Measurements from ENCODE around the gene DUSP16.
"Not testable (repeated sequence)": the region's sequence is repeated elsewhere in the genome, so short reads cannot be mapped to it uniquely, and the experiment has no call there.

Gene DUSP16

GRCh38 chr12:12583510-12584178, 21.0 kb upstream of the DUSP16 start:
- in situ Hi-C loops (cut with MboI; ENCODE audit: low sequenced_read_pairs), result no loop called here

DNA sequence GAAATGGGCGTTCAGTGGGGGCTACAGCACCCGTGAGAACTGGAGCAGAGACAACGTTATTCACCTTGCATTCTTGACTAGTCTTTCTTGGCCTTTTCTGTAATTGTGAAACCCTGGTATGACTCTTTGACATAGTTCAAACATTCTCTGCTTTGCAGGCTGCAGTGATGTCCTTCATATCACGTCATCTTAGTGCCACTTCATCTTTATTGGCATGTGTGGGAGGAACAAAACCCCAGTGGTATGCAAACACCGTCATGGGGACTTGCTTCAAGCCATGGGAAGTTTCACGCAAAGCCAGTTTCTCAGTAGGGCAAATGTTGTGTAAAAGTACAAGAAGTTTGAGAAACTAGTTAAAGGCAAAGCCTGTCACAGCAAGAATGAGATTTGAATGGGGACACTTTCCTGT, 20.2 kb upstream of the DUSP16 start:
- in situ Hi-C loops (cut with MboI; ENCODE audit: low sequenced_read_pairs), result no loop called here

DNA sequence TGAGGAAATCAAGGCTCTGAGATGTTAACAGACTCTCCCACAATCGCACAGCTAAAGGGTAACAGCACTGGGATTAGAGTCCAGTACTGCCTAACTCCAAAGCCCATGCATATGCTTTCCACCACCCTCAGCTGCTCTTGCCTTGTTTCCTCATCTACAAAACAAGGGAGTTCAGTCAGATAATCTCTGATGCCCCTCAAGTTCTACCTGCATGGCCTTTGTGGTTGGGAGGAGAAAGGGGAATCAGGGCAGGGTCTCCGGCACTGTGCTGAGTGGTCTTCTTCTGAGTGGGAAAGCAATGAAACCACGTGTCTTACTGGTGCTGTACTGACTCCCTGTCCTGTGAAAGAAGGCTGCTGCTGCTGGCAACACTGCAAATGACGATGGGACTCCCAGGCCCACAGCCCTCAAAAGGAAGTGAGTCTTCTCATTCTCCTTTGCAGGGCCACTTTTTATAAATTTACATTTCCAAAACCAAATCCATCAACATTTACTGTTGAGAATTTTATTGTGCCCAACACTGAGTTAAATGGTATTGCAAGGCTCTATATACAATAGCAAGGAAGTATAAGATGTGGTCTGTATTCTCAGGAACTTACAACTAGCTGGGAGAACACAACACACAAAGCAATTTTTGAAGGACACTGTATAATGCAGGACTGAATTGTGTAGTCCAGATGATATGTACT, 19.7 kb upstream of the DUSP16 start:
- in situ Hi-C loops (cut with MboI; ENCODE audit: low sequenced_read_pairs), result no loop called here

DNA sequence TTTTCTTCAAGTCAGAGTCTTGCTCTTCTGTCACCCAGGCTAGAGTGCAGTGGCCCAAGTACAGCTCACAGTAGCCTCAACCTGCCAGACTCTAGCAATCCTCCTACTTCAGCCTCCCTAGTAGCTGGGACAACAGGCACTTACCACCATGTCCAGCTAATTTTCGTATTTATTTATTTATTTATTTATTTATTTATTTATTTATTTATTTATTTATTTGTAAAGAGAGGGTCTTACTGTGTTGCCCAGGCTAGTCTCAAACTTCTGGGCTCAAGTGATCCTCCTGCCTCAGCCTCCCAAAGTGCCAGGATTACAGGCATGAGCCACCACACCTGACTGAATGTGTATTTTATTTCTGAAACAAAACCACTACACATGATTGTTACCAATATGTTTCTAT, 18.1 kb upstream of the DUSP16 start:
- in situ Hi-C loops (cut with MboI; ENCODE audit: low sequenced_read_pairs), result not testable (repeated sequence)

GRCh38 chr12:12577786-12578185, 15.1 kb upstream of the DUSP16 start:
- in situ Hi-C loops (cut with MboI; ENCODE audit: low sequenced_read_pairs), result no loop called here

GRCh38 chr12:12572659-12573058, 10.0 kb upstream of the DUSP16 start:
- in situ Hi-C loops (cut with MboI; ENCODE audit: low sequenced_read_pairs), result loop anchor here (25.0 kb wide), 1 partner anchor 185 kb away; no protein-coding TSS in a partner anchor

DNA sequence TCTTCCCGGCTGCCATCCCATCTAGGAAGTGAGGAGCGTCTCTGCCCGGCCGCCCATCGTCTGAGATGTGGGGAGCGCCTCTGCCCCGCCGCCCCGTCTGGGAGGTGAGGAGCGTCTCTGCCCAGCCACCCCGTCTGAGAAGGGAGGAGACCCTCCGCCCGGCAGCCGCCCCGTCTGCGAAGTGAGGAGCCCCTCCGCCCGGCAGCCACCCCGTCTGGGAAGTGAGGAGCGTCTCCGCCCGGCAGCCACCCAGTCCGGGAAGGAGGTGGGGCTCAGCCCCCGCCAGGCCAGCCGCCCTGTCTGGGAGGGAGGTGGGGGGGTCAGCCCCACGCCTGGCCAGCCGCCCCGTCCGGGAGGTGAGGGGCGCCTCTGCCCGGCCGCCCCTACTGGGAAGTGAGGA, 3.3 kb upstream of the DUSP16 start:
- in situ Hi-C loops (cut with MboI; ENCODE audit: low sequenced_read_pairs), result loop anchor here (25.0 kb wide), 1 partner anchor 179 kb away; no protein-coding TSS in a partner anchor

DNA sequence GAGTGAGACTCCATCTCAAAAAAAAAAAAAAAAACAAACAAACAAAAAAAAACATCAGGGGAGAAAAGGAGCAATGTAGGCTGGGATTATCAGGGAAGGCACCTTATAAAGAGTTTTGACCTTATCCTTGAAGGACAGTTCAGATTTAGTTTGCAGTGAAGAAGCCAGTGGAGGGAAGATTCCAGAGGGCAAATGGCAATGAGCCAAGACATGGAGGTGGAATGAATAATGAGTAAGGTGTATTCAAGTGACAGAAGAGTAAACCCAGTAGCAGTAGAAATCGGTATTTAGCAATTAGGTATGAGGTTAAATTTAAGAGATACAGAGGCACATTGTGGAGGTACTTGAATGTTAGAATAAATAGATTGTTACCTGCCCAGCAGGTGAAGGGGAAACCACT, 2.2 kb upstream of the DUSP16 start:
- in situ Hi-C loops (cut with MboI; ENCODE audit: low sequenced_read_pairs), result loop anchor here (25.0 kb wide), 1 partner anchor 178 kb away; no protein-coding TSS in a partner anchor

DNA sequence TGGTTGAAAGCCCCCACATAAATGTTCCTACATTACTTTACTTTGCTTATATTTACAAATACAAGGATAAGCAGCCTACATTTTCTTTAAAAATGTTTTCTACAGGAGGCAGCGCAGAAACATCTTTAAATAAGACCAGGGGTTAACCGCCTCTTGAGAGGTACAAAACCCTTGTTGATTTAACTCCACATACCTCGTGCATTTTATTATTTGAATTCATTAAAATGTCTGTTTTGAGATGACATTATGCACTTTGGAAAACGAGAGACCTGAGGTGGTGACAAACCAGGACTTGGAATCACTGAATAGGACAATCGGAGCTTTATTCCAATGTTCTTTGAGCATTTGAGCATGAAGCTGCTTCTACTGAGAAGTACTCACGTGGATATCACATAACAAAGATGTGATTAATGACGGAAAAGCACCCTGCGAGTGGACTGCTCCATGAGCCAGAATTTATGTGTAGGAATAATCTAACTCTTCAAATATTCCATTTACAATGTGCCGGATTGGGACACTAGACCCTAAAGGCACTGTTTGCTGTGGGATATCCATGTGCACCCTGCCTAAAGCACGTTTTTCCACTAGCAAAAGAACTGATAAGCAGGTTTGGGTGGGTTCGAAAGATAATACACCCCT, 746 bp upstream of the DUSP16 start:
- in situ Hi-C loops (cut with MboI; ENCODE audit: low sequenced_read_pairs), result loop anchor here (25.0 kb wide), 1 partner anchor 176 kb away; no protein-coding TSS in a partner anchor

GRCh38 chr12:12562016-12562483, 613 bp downstream of the DUSP16 start:
- in situ Hi-C loops (cut with MboI; ENCODE audit: low sequenced_read_pairs), result loop anchor here (25.0 kb wide), 1 partner anchor 175 kb away; no protein-coding TSS in a partner anchor

- in situ Hi-C loops (cut with MboI; ENCODE audit: low sequenced_read_pairs), result loop anchor here (25.0 kb wide), 1 partner anchor 174 kb away; no protein-coding TSS in a partner anchor
These were observed 1.2 kb downstream of the DUSP16 start for GRCh38 chr12:12561371-12562015.

DNA sequence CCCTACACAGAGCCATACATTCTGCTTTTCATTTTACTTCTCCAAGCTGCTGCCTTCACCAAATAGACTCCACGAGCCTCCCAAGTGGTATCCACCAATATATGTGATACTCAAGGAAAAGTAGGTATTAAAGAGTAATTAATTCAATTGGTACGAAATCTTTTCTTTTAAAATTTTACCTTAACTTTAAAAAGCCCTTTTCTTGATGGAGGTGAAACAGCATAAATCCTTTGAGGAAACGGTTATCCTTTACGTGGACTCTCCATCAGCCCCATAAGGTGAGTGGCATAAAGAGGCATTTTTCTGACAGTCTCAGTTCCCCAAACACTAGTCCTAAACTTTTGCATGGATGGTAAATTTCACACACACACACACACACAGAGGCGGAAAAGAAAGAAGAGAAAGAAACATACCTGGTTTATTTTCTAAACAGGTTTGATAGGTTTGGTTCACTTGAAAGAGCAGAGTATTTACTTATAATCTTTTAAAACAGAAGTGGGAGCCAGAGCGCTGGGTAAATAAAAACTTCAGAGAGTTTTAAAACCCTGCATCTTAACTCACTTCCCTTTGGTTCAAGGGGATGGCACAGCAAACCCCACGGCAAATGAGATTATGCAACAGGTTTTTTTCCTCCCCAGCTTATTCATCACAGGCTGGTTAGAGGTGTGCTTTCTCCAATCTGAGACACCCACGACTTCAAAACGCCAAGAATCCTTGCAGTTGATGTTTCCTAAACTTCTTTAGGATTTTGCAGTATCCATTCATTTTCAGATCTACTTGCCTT, 1.9 kb downstream of the DUSP16 start:
- in situ Hi-C loops (cut with MboI; ENCODE audit: low sequenced_read_pairs), result loop anchor here (25.0 kb wide), 1 partner anchor 173 kb away; no protein-coding TSS in a partner anchor

GRCh38 chr12:12559719-12560296, 2.9 kb downstream of the DUSP16 start:
- in situ Hi-C loops (cut with MboI; ENCODE audit: low sequenced_read_pairs), result loop anchor here (25.0 kb wide), 1 partner anchor 173 kb away; no protein-coding TSS in a partner anchor

DNA sequence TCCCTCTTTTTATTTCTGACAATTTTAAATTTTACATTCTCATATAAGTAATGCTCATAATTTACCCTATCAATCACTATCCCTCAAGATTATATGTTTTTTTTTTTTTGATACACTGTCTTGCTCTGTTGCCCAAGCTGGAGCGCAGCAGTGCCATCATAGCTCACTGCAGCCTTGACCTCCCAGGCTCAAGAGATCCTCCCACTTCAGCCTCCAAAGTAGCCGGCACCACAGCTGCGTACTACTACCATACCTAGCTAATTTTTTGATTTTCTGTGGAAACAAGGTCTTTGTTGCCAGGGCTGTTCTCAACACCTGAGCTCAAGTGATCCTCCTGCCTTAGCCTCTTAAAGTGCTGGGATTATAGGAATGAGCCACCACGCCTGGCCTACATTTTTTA, 4.4 kb downstream of the DUSP16 start:
- in situ Hi-C loops (cut with MboI; ENCODE audit: low sequenced_read_pairs), result loop anchor here (25.0 kb wide), 1 partner anchor 171 kb away; no protein-coding TSS in a partner anchor

DNA sequence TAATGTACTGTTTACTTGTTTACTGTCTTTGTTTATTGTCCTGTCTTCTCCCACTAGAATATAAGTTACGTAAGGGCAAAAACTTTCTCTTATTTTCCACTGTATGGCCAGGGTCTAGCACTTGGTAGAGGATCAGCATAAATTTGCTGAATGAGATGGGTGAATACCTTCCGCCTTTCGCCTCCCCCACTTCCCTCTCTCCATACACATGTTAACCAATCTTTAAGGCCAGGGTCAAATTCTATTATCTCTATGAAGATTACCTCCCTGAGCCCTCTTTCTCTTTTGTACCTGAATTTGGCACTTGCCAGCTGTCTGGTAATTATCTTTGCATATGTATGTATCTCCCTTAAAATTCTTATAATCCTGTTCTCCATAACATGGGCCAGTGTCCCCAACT, 4.9 kb downstream of the DUSP16 start:
- in situ Hi-C loops (cut with MboI; ENCODE audit: low sequenced_read_pairs), result loop anchor here (25.0 kb wide), 1 partner anchor 170 kb away; no protein-coding TSS in a partner anchor

- in situ Hi-C loops (cut with MboI; ENCODE audit: low sequenced_read_pairs), result loop anchor here (25.0 kb wide), 1 partner anchor 168 kb away; no protein-coding TSS in a partner anchor
These were observed 7.0 kb downstream of the DUSP16 start for GRCh38 chr12:12555656-12556055.

GRCh38 chr12:12553208-12553785, 9.4 kb downstream of the DUSP16 start:
- in situ Hi-C loops (cut with MboI; ENCODE audit: low sequenced_read_pairs), result loop anchor here (25.0 kb wide), 1 partner anchor 166 kb away; no protein-coding TSS in a partner anchor

DNA sequence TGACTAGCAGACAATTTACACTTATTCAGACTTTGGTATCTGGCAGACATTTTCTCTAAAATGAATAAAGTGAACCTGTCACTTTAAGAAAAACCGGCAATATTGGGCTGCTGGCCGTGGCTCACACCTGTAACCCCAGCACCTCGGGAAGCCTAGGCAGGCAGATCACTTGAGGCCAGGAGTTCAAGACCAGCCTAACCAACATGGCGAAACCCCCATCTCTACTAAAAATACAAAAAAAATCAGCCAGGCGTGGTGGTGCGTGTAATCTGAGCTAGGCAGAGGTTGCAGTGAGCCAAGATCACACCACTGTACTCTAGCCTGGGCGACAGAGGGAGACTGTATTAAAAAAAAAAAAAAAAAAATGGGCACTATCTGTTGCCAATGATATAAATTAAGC, 11.5 kb downstream of the DUSP16 start:
- in situ Hi-C loops (cut with MboI; ENCODE audit: low sequenced_read_pairs), result loop anchor here (25.0 kb wide), 1 partner anchor 164 kb away; no protein-coding TSS in a partner anchor

DNA sequence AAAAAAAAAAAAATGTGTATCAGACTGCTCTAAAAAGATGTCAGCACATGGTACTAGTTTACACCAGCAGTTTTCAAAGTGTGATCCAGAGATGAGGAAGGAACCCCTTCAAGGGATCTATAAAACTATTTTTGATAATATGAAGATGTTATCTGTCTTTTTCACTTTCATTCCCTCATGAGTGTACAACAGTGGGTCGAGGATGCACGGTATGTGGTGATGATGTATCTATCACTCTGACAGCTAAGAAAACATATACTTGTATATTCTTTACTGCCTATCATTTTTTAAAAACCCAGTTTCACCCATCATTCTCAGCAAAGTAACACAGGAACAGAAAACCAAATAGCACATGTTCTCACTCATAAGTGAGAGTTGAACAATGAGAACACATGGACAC, 12.4 kb downstream of the DUSP16 start:
- in situ Hi-C loops (cut with MboI; ENCODE audit: low sequenced_read_pairs), result loop anchor here (25.0 kb wide), 1 partner anchor 163 kb away; no protein-coding TSS in a partner anchor
